GM13976 (cell line): Measurements from ENCODE around the gene ZNF398.

Source experiments
- DNase-seq: peaks from one replicate; pipeline ENCODE4 v3.0.0; 2012; ENCODE audit warnings: low spot score
- in situ Hi-C: fragments of 300-500 bp; cut with MboI; formaldehyde crosslinking; loops from one replicate; pipeline ENCODE4 v1.12.0; 2022; ENCODE audit warnings: low sequenced_read_pairs, mixed read lengths, inconsistent platforms; ENCODE audit not compliant: unreplicated experiment
- TF ChIP-seq, protein P1 (sequence below): IDR thresholded peaks from 2 replicates; pipeline ENCODE4 v1.5.1; 2012; ENCODE audit warnings: borderline replicate concordance, mild to moderate bottlenecking; ENCODE audit not compliant: insufficient read depth; ENCODE audit errors: extremely low read depth, missing control alignments, control extremely low read depth

Gene ZNF398

DNA sequence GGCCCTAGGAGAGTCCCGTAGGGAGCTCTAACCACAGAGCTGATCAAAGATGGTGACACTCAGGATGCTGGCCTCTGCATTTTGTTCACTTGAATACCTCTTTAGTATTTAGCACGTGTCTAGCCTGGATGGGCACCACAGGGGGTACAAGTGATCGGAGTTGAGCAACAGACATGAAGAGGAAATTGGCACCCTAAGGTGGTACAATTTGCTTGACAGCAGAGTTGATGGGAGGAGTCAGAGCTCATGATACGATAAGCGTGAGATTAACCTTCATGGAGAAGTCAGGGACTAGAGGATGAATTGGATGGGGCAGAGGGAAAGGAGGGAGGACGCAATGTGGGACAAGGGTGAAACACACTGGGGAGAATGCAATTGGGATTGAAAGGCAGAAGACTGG is 82.3 kb downstream of the ZNF398 start:
- in situ Hi-C loops, result no loop called here
- no peak for DNase-seq
- TF ChIP-seq, protein P1, sequence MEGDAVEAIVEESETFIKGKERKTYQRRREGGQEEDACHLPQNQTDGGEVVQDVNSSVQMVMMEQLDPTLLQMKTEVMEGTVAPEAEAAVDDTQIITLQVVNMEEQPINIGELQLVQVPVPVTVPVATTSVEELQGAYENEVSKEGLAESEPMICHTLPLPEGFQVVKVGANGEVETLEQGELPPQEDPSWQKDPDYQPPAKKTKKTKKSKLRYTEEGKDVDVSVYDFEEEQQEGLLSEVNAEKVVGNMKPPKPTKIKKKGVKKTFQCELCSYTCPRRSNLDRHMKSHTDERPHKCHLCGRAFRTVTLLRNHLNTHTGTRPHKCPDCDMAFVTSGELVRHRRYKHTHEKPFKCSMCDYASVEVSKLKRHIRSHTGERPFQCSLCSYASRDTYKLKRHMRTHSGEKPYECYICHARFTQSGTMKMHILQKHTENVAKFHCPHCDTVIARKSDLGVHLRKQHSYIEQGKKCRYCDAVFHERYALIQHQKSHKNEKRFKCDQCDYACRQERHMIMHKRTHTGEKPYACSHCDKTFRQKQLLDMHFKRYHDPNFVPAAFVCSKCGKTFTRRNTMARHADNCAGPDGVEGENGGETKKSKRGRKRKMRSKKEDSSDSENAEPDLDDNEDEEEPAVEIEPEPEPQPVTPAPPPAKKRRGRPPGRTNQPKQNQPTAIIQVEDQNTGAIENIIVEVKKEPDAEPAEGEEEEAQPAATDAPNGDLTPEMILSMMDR, result no peak

DNA sequence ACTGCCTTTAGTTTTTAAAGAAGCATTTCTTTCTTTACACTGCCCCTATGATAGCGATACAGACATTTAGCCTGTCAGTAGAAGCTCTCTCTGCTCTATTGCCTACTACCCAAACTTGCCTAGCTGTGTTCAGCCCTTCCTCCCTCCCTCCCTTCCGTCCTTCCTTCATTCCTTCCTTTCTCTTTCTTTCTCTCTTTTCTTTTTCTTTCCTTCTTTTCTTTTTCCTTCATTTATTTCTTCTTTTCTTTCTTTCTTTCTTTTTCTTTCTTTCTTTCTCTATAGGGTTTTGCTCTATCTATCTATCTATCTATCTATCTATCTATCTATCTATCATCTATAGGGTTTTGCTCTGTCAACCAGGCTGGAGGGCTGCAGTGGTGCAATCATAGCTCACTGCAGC is 85.1 kb downstream of the ZNF398 start:
- TF ChIP-seq, protein P1, result no peak
- no peak for DNase-seq
- in situ Hi-C loops, result no loop called here
